GM12874 (cell line): ENCODE results near the gene MMUT.

ENCODE experiments used
- TF ChIP-seq, protein P1 (sequence below): IDR thresholded peaks from 2 replicates; pipeline ENCODE4 v1.5.1; 2011; ENCODE audit warnings: low read depth, mild to moderate bottlenecking, control low read depth, low read length, moderate library complexity; ENCODE audit not compliant: insufficient read depth

MMUT gene

DNA sequence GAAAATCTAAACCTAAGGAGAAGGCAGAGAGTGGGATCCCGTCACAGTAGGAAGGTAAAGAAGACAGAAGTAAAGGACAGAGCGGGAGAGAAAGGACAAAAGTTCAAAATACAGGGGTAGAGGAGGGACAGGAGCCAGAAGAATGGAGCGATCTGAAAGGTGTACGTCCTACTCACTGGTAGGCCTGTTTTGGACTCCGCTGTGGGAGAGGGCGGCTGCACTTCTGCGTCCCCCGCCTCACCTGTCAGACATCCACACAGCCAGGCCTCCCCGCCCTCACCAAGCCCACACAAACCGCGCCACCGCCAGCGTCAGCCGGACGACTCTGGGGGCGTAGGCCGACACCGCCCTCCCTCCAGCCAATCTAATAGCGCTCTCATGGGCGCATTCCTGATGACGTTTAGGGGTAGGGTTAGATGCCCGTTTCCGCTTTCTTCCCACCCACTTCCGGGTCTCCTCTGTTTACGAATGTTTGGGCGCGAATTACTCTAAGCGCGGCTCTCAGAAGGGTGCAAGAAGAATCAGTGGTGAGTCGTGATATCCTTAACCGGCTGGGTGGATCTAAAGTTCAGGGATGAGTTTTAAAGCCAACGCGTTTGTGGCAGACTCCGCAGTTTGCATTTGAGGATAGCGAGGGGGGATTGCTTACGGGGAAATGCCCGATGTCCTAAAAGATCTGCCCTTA is at the start of gene MMUT, which contains the start of gene CENPQ:
MMUT (minus strand) TSS at position 327 of the 685 bp plus-strand sequence. CDS start 3,787 bp downstream, outside the sequence.
CENPQ (plus strand) TSS at position 444 of the 685 bp plus-strand sequence. CDS start 6,807 bp downstream, outside the sequence.
- TF ChIP-seq, protein P1, sequence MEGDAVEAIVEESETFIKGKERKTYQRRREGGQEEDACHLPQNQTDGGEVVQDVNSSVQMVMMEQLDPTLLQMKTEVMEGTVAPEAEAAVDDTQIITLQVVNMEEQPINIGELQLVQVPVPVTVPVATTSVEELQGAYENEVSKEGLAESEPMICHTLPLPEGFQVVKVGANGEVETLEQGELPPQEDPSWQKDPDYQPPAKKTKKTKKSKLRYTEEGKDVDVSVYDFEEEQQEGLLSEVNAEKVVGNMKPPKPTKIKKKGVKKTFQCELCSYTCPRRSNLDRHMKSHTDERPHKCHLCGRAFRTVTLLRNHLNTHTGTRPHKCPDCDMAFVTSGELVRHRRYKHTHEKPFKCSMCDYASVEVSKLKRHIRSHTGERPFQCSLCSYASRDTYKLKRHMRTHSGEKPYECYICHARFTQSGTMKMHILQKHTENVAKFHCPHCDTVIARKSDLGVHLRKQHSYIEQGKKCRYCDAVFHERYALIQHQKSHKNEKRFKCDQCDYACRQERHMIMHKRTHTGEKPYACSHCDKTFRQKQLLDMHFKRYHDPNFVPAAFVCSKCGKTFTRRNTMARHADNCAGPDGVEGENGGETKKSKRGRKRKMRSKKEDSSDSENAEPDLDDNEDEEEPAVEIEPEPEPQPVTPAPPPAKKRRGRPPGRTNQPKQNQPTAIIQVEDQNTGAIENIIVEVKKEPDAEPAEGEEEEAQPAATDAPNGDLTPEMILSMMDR, result no peak

DNA sequence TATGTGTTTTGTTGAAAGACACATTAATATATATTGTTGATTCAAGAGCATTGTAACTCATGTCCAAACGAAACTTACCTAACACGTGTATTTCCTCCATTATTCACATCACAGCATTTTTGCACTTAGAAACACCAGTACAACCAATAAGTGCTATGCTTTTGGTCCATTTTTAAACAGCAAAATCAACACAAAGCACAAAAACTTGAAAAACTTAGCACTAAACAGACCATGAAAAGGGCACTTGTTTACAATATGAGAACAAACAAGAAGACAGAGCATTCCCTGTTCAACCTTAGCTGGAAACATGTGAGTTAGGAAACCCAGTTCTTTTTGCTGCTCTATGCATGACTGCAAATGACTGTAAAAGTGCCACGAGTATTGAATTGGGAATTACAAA is 46.3 kb upstream of the MMUT start:
- TF ChIP-seq, protein P1, result no peak

DNA sequence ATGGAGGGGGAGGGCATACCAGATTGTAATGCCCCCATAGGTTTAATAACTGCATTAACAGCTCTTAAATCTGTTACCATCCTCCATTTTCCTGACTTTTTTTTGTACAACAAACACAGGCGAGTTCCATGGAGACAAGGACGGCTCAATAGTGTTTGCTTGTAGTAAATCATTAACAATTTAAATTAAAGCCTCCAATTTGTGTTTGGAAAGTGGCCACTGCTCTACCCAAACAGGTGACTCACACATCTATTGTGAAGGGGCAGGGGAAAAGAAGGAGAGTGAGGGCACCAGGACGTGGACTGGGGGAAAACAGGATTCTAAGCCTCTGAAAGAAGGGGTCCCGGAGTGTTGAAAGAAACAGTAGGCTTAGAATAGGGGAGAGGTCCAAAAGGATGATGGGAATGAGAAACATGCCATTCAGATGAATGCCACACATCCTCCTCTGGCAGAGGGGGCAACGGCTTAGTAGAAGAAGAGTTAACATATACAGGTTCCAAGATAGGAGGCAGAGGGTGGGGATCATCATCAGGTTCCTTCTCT is 43.6 kb upstream of the MMUT start:
- TF ChIP-seq, protein P1, result no peak

DNA sequence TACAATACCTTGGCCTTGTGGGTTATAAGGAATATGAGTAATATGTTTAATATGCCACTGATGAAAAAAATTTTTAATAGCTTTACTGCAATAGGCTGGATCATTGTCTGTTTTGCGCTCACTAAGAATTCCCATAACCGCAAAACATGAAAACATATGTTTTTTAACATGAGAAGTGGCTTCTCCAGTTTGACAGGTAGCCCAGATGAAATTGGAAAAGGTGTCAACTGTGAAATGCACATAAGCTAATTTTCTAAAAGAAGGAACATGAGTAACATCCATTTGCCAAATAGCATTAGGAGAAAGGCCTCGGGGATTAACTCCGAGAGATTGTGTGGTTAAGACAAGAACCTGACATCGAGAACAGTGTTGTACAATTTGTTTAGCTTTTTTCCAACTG is 41.6 kb upstream of the MMUT start:
- TF ChIP-seq, protein P1, result no peak

DNA sequence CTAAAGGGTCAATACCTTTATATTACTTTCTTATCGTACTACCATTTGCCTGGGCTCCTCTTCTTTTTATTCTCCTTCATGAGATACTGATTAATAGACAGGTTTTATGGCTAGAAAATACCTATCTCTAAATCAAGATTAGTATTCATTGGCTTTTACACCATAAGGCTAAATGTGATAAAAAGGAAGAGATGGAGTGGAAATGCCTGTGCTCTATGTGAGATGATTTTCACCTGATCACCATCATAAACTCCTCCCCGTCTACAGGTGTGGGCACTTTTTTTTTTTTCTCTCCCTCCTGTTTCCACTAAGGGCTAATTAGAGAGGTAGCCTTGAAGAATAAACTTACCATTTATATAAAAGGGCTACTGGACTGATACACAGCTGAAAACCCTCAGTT is 36.6 kb upstream of the MMUT start, which contains the start of gene GLYATL3:
GLYATL3 (plus strand) TSS at position 301 of the 400 bp plus-strand sequence. CDS start 12,068 bp downstream, outside the sequence.
- TF ChIP-seq, protein P1, result no peak

DNA sequence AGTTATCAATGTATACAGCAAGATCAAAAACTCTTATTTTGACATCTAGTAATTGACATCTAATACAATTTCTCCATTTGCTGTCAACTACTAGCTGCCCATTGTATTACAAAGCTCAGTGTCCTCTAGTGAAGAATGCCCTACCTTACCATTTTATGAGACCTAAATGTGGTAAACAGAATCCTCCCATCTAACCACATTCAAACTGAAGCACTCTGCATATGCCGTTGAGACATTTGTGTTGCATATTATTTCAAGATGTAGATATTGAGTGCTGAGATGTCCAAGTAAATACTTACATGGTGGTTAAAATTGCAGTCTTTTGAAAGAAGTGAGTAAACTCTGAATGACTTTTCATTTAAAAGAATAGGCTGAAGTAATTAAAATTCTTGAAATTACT is 36.1 kb upstream of the MMUT start:
- TF ChIP-seq, protein P1, result no peak

DNA sequence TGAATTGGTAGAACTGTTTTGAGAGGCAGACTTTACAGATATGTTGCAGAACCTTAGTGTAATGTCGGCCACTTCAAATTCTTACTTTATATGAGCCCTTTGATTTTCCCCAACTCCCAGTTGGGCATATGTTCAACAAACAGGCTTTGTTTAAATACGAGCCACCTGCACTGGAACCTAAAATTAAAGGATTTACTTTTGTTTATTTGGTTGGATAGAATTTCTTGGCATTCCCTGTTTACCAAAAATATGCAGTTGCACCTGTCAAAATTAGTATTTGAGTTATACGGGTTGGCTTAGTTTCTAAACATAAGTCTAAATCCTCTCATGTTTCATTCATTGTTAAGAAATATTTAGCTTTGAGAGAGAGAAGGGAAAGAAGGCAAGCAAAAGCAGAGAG is 34.3 kb upstream of the MMUT start:
- TF ChIP-seq, protein P1, result no peak
